NT2/D1 (cell line): ENCODE results near the gene MANF.

Experiments used
- SUZ12 ChIP-seq: IDR thresholded peaks from 2 replicates; pipeline ENCODE4 v1.6.1; 2011; ENCODE audit not compliant: insufficient read length, insufficient read depth; ENCODE audit errors: extremely low read depth
- YY1 ChIP-seq: IDR thresholded peaks from 2 replicates; pipeline ENCODE4 v1.6.1; 2011; ENCODE audit not compliant: insufficient read length, insufficient read depth

- TF ChIP-seq SUZ12 (no peak), YY1 (no peak)
Observed at GRCh38 chr3:51358981-51359380, 26.1 kb upstream of the MANF start.
